Measurements from ENCODE around the gene DNER. TPM values are rescaled to one million over a fixed set of nuclear protein-coding genes. Genes with fewer than 3 reads are reported as not detected.
"Not testable (repeated sequence)": the region's sequence is repeated elsewhere in the genome, so short reads cannot be mapped to it uniquely, and the experiment has no call there.

DNER gene
- 1 to 10 TPM; 1.4 to 2.4 (median 1.7) TPM for polyA plus RNA-seq (ENCODE audit: insufficient read depth in 1 of 5, insufficient read length in 5 of 5, low replicate concordance in 1 of 5)
- long read RNA-seq, donor 1, result 0 reads
- long read RNA-seq, donor 2, result 0 reads
- long read RNA-seq, donor 3, result 0 reads
- long read RNA-seq, donor 4, partial matches to known transcripts, result 0 of 1 reads
- long read RNA-seq, donor 4, other reads (novel, unspliced or antisense), result 0 of 1 reads
- long read RNA-seq, donor 5, result 0 reads
- long read RNA-seq, donor 6, partial matches to known transcripts, result 0 of 2 reads
- long read RNA-seq, donor 6, other reads (novel, unspliced or antisense), result 0 of 2 reads
- long read RNA-seq, donor 7, result 0 reads
- long read RNA-seq, donor 8, result 0 reads

GRCh38 chr2:229714080-229714735 is at the start of gene DNER:
DNER (minus strand) TSS chr2:229714555; CDS start chr2:229714423, 132 bp downstream.
- no peak for DNase-seq

GRCh38 chr2:229761663-229762062 is 47.3 kb upstream of the DNER start:
- DNase-seq, result no peak

DNA sequence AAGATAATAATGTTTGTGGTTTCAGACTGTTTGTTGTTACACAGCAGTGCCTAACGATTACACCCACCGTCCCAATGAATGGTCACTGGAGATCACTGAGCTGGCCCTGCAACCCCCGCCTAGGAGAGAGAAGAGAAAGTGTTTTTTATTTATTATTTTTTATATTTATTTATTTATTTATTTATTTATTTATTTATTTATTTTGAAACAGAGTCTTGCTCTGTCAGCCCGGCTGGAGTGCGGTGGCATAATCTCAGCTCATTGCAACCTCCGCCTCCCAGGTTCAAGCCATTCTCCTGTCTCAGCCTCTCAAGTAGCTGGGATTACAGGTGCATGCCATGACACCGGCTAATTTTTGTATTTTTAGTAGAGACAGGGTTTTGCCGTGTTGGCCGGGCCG is 43.1 kb upstream of the DNER start:
- not testable (repeated sequence) for DNase-seq

- peak in 1 of 2 donors; percentile 2 for DNase-seq
Observed at GRCh38 chr2:229752970-229753729, 38.8 kb upstream of the DNER start.

GRCh38 chr2:229749779-229750178 is 35.4 kb upstream of the DNER start:
- DNase-seq, result no peak

DNA sequence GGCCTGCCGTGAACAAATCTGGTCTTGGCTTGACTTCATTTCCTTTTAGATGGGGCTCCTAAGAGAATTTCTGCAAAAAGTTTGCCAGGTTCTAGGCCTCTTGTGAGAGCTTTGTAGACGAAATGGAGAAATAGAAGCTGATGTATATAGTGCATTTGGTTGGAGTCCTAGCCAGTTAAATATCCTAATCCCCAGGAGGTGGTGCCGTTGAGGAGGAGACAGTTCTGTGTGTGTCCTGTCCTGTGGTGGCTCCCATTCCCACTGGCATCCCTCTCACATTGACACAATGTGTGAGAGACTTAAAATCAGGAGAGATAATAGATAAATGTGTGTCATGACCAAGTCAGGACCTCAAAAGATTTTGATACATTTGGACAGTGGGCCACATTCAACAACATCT is 34.6 kb upstream of the DNER start:
- no peak for DNase-seq

DNA sequence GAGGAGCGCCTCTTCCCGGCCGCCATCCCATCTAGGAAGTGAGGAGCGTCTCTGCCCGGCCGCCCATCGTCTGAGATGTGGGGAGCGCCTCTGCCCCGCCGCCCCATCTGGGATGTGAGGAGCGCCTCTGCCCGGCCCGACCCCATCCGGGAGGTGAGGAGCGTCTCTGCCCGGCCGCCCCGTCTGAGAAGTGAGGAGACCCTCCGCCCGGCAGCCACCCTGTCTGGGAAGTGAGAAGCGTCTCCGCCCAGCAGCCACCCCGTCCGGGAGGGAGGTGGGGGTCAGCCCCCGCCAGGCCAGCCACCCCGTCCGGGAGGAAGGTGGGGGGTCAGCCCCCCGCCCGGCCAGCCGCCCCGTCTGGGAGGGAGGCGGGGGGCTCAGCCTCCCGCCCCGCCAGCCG is 28.3 kb upstream of the DNER start:
- not testable (repeated sequence) for DNase-seq

- DNase-seq, result no peak
Observed at GRCh38 chr2:229740279-229740678, 25.9 kb upstream of the DNER start.

- DNase-seq, result no peak
Observed at GRCh38 chr2:229738024-229738625, 23.8 kb upstream of the DNER start.

DNA sequence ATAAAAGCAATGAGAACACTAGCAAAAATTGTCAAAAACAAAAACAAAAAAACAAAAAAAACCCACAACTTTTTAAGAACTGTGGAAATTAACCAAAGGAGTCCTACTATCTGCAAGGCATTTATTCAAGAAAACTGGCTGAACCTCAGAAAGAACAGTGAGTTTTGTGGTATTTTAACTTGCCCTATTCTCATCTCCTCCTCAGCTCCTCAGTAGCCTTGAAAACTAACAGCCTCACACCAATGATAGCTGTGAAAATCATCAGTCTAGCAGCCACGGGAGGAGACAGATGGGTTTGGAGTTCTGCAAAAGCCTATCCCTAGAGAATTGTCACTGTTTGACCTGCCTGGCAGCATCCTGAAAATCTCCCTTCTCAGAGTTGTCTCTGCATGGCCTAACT is 20.1 kb upstream of the DNER start:
- DNase-seq, result no peak

DNA sequence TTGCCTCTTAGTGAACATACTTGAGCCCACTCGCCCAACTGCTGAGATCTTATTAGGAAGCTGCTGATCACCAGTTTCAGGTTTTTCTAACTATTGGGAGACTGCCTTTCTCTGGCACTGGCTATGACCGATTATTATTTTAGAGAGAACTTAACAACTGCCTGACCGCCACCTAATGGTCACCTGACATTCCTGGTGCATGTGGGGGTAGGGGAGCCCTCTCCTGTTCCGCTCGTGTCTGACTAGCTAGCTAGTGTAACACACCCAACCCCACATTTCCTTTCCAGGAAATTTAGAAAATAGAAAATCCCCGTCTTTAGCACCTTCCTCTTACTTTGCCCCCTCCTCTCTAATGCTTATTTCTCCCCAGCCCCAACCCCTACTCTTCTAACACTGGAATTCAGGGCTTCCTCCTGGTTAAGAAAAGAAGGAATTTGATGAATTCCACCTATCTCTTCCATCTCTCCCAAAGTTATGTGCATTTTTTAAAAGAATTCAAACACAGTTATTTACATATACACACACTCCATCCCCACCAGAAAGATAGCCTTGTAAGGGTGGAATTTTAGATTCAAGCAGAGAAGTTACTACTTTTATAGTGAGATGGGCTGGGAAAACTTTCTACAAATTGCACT is 19.4 kb upstream of the DNER start:
- DNase-seq, result no peak

DNA sequence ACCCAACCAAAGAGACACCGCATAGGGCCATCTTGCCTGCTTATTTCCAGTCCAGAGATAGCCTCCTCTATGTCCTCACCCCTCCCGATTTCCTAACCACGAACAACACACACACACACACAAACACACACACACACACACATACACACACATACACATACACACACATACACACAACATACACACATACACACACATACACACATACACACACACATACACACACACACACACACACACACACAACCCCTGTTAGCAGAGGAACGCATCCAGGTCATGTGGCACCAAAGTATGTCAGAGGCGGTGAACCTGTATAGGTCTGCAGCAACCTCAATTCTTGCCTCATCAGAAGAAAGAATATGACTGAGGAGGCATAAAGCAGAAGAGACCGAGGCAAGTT is 18.5 kb upstream of the DNER start:
- no peak for DNase-seq

- DNase-seq, result no peak
Observed at GRCh38 chr2:229731916-229732315, 17.6 kb upstream of the DNER start.

- no peak for DNase-seq
Observed at GRCh38 chr2:229731363-229731762, 17.0 kb upstream of the DNER start.

GRCh38 chr2:229728370-229728769 is 14.0 kb upstream of the DNER start:
- DNase-seq, result no peak

- DNase-seq, result no peak
Observed at GRCh38 chr2:229726643-229727042, 12.3 kb upstream of the DNER start.

- no peak for DNase-seq
Observed at GRCh38 chr2:229725716-229726574, 11.6 kb upstream of the DNER start.

GRCh38 chr2:229723192-229723591 is 8.8 kb upstream of the DNER start:
- not testable (repeated sequence) for DNase-seq

DNA sequence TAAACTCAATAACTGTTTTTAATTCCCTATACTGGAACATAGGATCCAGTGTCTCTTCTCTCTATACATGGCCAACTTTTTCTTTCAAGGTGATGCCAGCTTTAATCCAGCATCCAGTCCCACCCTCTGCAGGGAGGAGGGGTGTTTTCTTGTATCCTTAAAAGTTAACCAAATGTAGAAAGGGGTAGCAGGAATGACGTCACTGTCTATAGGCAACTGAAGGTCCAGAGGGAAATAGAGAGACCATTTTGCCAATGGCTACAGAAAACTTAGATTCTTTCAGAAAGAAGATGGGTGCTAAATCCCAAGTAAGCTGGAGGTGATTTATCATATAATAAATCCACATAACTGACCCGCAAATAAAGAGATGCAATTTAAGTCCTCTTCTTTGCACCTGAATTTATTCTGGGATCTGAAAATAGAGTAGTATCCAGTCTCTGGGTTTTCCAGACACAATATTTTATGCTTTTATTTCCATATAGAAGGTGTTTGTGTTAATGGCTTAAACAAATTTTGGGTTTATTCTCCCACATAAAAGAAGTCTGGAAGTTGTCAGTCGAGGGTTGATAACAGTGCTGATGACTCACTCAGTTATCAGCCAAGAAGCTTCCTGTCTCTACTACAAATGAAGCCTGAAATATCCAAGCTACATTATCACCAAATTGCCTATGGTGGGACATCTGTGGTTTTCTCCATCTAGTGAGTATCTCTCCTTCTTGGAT is 5.7 kb upstream of the DNER start:
- DNase-seq, result no peak

DNA sequence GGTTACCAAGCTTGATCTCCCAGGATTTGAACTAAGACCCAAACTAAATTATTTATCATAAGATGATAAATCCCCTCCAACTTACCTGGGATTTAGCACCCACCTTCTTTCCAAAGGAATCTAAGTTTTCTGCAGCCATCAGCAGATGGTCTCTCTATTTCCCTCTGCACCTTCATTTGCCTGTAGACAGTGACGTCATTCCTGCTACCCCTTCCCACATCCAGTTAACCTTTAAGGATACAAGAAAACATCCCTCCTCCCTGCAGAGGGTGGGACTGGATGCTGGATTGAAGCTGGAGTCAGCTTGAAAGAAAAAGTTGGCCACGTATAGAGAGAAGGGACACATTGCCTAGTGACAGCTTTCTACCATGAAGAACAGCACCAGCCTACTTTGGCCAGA is 3.7 kb upstream of the DNER start:
- DNase-seq, result no peak

Measured in right lung (tissue), 10 donors.